HCT116 (cell line): Measurements from ENCODE around the gene PC. TPM values are rescaled to one million over a fixed set of nuclear protein-coding genes. Genes with fewer than 3 reads are reported as not detected.

ENCODE experiments used
- ATAC-seq: fragments of 200-7000 bp; cut with Tn5 transposase; 2 replicates; pipeline ENCODE4 v1.9.1; 2020; ENCODE audit warnings: mild to moderate bottlenecking, moderate library complexity
- BruUV-seq: library from RNA; stranded (reverse); fragments of 400-500 nt; replicated peaks from 2 replicates; lab custom pipeline; 2021; lab: Mats Ljungman, UMichigan
- CTCF ChIA-PET: fragments of 300-600 bp; sonication (Branson Sonifier 250); formaldehyde crosslinking; loops from one replicate; lab custom pipeline; 2021; ENCODE audit warnings: antibody characterized with exemption; lab: Charles Lee
- POLR2A ChIA-PET: fragments of 300-600, 350-600 bp; sonication (Branson Sonifier 250); formaldehyde crosslinking; loops from one replicate; lab custom pipeline; 2021; ENCODE audit warnings: antibody characterized with exemption; lab: Charles Lee
- RAD21 ChIA-PET, 2 experiments: fragments of 300-600 bp; sonication (Branson Sonifier 250); formaldehyde crosslinking; loops; one replicate each; lab custom pipeline; 2023; ENCODE audit warnings: low total read pairs in 2 of 2; ENCODE audit not compliant: uncharacterized antibody in 2 of 2, unreplicated experiment in 2 of 2, low non-redundant PET in 1 of 2; lab: Charles Lee
- DNase-seq: peaks from one replicate; pipeline ENCODE4 v3.0.0-alpha.2; 2010; ENCODE audit warnings: low read depth, low spot score
- H2AFZ ChIP-seq: fragments of 200-600 bp; shearing (Covaris generic), sonication (generic); 2 replicates; pipeline ENCODE4 v1.6.1; 2017; ENCODE audit warnings: low read depth, mixed run types, mixed read lengths, antibody characterized with exemption, low read length; ENCODE audit not compliant: poor library complexity, severe bottlenecking
- H3K27ac ChIP-seq: 2 replicates; pipeline ENCODE4 v1.5.1; 2012; ENCODE audit warnings: low read depth, low read length
- H3K27me3 ChIP-seq: fragments of 200-600 bp; sonication (generic); 2 replicates; pipeline ENCODE4 v1.6.1; 2016; ENCODE audit warnings: mixed run types, low read length, mixed read lengths; ENCODE audit not compliant: insufficient read depth
- H3K36me3 ChIP-seq, 2 experiments: fragments of 200-500 bp in 1 of 2; fragments of 200-600 bp in 1 of 2; sonication (Bioruptor generic) in 1 of 2; sonication (generic) in 1 of 2; 2 replicates each; pipeline versions ENCODE4 v1.5.1 to v1.6.1; 2014 to 2016; ENCODE audit warnings: low read length in 2 of 2, inconsistent platforms in 1 of 2, mixed read lengths in 1 of 2, mixed run types in 1 of 2; ENCODE audit not compliant: insufficient read depth in 2 of 2, control insufficient read depth in 1 of 2
- H3K4me1 ChIP-seq, 2 experiments: fragments of 200-600 bp in 1 of 2; sonication (generic) in 1 of 2; 2 replicates each; pipeline versions ENCODE4 v1.5.1 to v1.6.1; 2012 to 2017; ENCODE audit warnings: low read length in 2 of 2, inconsistent platforms in 1 of 2, mild to moderate bottlenecking in 1 of 2, mixed read lengths in 1 of 2, mixed run types in 1 of 2, moderate library complexity in 1 of 2; ENCODE audit not compliant: insufficient read depth in 2 of 2, control insufficient read depth in 1 of 2
- H3K4me2 ChIP-seq: fragments of 200-600 bp; sonication (generic); 2 replicates; pipeline ENCODE4 v1.6.1; 2017; ENCODE audit warnings: mixed run types, low read length, mixed read lengths
- H3K4me3 ChIP-seq, 2 experiments: fragments of 200-600 bp in 1 of 2; sonication (generic) in 1 of 2; replicated peaks in 1 of 2; 2 replicates each; pipeline ENCODE4 v1.5.1; 2011 to 2016; ENCODE audit warnings: low read length in 2 of 2, control low read depth in 1 of 2, low read depth in 1 of 2, mild to moderate bottlenecking in 1 of 2, mixed read lengths in 1 of 2, mixed run types in 1 of 2
- H3K79me2 ChIP-seq: fragments of 200-600 bp; sonication (generic); 2 replicates; pipeline ENCODE4 v1.6.1; 2017; ENCODE audit warnings: mild to moderate bottlenecking, mixed run types, low read length, moderate library complexity, mixed read lengths; ENCODE audit not compliant: insufficient read depth
- H3K9ac ChIP-seq: fragments of 200-600 bp; sonication (generic); 2 replicates; pipeline ENCODE4 v1.6.1; 2016; ENCODE audit warnings: low read length, mixed read lengths
- H3K9me2 ChIP-seq: fragments of 200-600 bp; sonication (generic), shearing (Covaris generic); 2 replicates; pipeline ENCODE4 v1.6.1; 2017; ENCODE audit warnings: mixed run types, mild to moderate bottlenecking, moderate library complexity; ENCODE audit not compliant: insufficient read depth
- H3K9me3 ChIP-seq, 2 experiments: fragments of 200-500 bp in 1 of 2; fragments of 200-600 bp in 1 of 2; sonication (Bioruptor generic) in 1 of 2; sonication (generic) in 1 of 2; 2 replicates each; pipeline ENCODE4 v1.6.1; 2014 to 2017; ENCODE audit warnings: low read length in 2 of 2, mixed read lengths in 2 of 2, inconsistent platforms in 1 of 2, low read depth in 1 of 2, mild to moderate bottlenecking in 1 of 2, mixed run types in 1 of 2, moderate library complexity in 1 of 2; ENCODE audit not compliant: control insufficient read depth in 1 of 2, insufficient read depth in 1 of 2
- H4K20me1 ChIP-seq: fragments of 200-600 bp; sonication (generic), shearing (Covaris generic); 2 replicates; pipeline ENCODE4 v1.6.1; 2017; ENCODE audit warnings: mixed run types, mild to moderate bottlenecking, moderate library complexity; ENCODE audit not compliant: insufficient read depth
- CTCF ChIP-seq, 3 experiments: fragments of 200-600 bp in 1 of 3; sonication (generic) in 1 of 3; IDR thresholded peaks in 2 of 3; conservative IDR thresholded peaks in 1 of 3; 2 replicates each; pipeline ENCODE4 v1.5.1; 2012 to 2017; ENCODE audit warnings: low read depth in 2 of 3, low read length in 2 of 3, antibody characterized with exemption in 1 of 3, borderline replicate concordance in 1 of 3, control low read depth in 1 of 3, mild to moderate bottlenecking in 1 of 3, mixed read lengths in 1 of 3, mixed run types in 1 of 3, moderate library complexity in 1 of 3; ENCODE audit not compliant: insufficient read depth in 1 of 3
- ELF1 ChIP-seq: IDR thresholded peaks from 2 replicates; pipeline ENCODE4 v1.6.1; 2012; ENCODE audit warnings: low read depth, borderline replicate concordance
- EZH2 ChIP-seq: fragments of 200-600 bp; sonication (generic); IDR thresholded peaks from 2 replicates; pipeline ENCODE4 v1.6.1; 2017; ENCODE audit warnings: antibody characterized with exemption, mixed run types
- RAD21 ChIP-seq: IDR thresholded peaks from 2 replicates; pipeline ENCODE4 v1.6.1; 2012; ENCODE audit warnings: low read depth, mild to moderate bottlenecking
- SIN3A ChIP-seq: IDR thresholded peaks from 2 replicates; pipeline ENCODE4 v1.6.1; 2012; ENCODE audit warnings: low read depth
- SRF ChIP-seq: IDR thresholded peaks from 2 replicates; pipeline ENCODE4 v1.6.1; 2012; ENCODE audit warnings: low read depth
- YY1 ChIP-seq: IDR thresholded peaks from 2 replicates; pipeline ENCODE4 v1.6.1; 2011; ENCODE audit warnings: low read length, low read depth, moderate library complexity, mild to moderate bottlenecking; ENCODE audit not compliant: insufficient replicate concordance; ENCODE audit errors: extremely low read depth
- ZBTB33 ChIP-seq: IDR thresholded peaks from 2 replicates; pipeline ENCODE4 v1.6.1; 2011; ENCODE audit warnings: mild to moderate bottlenecking, low read length, moderate library complexity; ENCODE audit not compliant: insufficient replicate concordance; ENCODE audit errors: extremely low read depth
- intact Hi-C: fragments of 100-400 bp; cut with micrococcal nuclease; formaldehyde crosslinking; loops from 2 replicates; pipeline ENCODE4 v1.10.0; 2022
- total RNA-seq: library from RNA; stranded (reverse); gene quantifications from one replicate; pipeline ENCODE4 v1.2.1, GENCODE V29; 2021; ENCODE audit not compliant: unreplicated experiment
- TF ChIP-seq, protein P1 (sequence below): IDR thresholded peaks from 2 replicates; pipeline ENCODE4 v1.6.1; 2012; ENCODE audit warnings: low read depth

Gene PC
- total RNA-seq, 1 experiment from 2014 or later, result 24.1 TPM

DNA sequence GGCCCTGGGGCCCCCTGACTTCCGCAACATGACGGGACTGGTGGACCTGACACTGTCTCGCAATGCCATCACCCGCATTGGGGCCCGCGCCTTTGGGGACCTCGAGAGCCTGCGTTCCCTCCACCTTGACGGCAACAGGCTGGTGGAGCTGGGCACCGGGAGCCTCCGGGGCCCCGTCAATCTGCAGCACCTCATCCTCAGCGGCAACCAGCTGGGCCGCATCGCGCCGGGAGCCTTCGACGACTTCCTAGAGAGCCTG is 100.3 kb downstream of the PC start:
- intact Hi-C loops, result no loop called here
- H3K9ac ChIP-seq, result peak overlapping the region; percentile 95
- H3K4me3 ChIP-seq, result peak overlapping the region; percentile 66 to 74
- peak overlapping the region; percentile 97 for H3K27ac ChIP-seq
- no peak for TF ChIP-seq CTCF (IDR thresholded peaks at IDR 0.05 in 2 of 3, conservative IDR thresholded peaks at IDR 0.05 in 1 of 3; ENCODE audit: borderline replicate concordance in 1 of 3, insufficient read depth in 1 of 3, low read depth in 2 of 3, low read length in 2 of 3)
- no peak for TF ChIP-seq ELF1
- TF ChIP-seq SRF, result no peak
- TF ChIP-seq YY1, result no peak
- TF ChIP-seq ZBTB33, result no peak
- TF ChIP-seq EZH2, result no peak
- TF ChIP-seq SIN3A, result no peak
- TF ChIP-seq, protein P1, sequence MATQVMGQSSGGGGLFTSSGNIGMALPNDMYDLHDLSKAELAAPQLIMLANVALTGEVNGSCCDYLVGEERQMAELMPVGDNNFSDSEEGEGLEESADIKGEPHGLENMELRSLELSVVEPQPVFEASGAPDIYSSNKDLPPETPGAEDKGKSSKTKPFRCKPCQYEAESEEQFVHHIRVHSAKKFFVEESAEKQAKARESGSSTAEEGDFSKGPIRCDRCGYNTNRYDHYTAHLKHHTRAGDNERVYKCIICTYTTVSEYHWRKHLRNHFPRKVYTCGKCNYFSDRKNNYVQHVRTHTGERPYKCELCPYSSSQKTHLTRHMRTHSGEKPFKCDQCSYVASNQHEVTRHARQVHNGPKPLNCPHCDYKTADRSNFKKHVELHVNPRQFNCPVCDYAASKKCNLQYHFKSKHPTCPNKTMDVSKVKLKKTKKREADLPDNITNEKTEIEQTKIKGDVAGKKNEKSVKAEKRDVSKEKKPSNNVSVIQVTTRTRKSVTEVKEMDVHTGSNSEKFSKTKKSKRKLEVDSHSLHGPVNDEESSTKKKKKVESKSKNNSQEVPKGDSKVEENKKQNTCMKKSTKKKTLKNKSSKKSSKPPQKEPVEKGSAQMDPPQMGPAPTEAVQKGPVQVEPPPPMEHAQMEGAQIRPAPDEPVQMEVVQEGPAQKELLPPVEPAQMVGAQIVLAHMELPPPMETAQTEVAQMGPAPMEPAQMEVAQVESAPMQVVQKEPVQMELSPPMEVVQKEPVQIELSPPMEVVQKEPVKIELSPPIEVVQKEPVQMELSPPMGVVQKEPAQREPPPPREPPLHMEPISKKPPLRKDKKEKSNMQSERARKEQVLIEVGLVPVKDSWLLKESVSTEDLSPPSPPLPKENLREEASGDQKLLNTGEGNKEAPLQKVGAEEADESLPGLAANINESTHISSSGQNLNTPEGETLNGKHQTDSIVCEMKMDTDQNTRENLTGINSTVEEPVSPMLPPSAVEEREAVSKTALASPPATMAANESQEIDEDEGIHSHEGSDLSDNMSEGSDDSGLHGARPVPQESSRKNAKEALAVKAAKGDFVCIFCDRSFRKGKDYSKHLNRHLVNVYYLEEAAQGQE, result no peak
- no peak for TF ChIP-seq RAD21
- peaks cover 23% of the 10 kb centered on the region for H3K79me2 ChIP-seq
- peaks cover 11 to 24% of the 10 kb centered on the region in 2 experiments for H3K4me1 ChIP-seq
- peak overlapping the region; percentile 88 for H3K4me2 ChIP-seq
- no peaks in the 10 kb centered on the region for H3K9me3 ChIP-seq
- no peaks in the 10 kb centered on the region for H3K9me2 ChIP-seq
- no peaks in the 10 kb centered on the region for H3K27me3 ChIP-seq
- peaks cover 0 to 4% of the 10 kb centered on the region in 2 experiments; a peak in 1 of 4 replicates for H3K36me3 ChIP-seq
- BruUV-seq, result TSS peak; percentile 50
- ChIA-PET CTCF (interaction anchor here (1.2 kb wide), 1 partner anchor 25 kb away, joined by 5 read pairs; no protein-coding TSS in a partner anchor), RAD21 (no interaction called here), POLR2A (interaction anchor here (0.7 kb wide), 1 partner anchor 59 kb away, joined by 3 read pairs; no protein-coding TSS in a partner anchor)
- no peak overlapping the region for H2AFZ ChIP-seq
- H4K20me1 ChIP-seq, result no peaks in the 10 kb centered on the region
- ATAC-seq (no peak), DNase-seq (no peak)
